Caco-2 (cell line): ENCODE data around the gene OR5A1. TPM values are rescaled to one million over a fixed set of nuclear protein-coding genes. Genes with fewer than 3 reads are reported as not detected.

ENCODE experiments used
- Bru-seq: library from RNA; stranded (reverse); fragments of 400-500 nt; gene quantifications from one replicate; lab custom pipeline; 2021; lab: Mats Ljungman, UMichigan
- BruChase-seq, 2 experiments: library from RNA; stranded (reverse); fragments of 400-500 nt; gene quantifications; one replicate each; lab custom pipeline; 2021; lab: Mats Ljungman, UMichigan
- BruUV-seq: library from RNA; stranded (reverse); fragments of 400-500 nt; replicated peaks from 2 replicates; lab custom pipeline; 2021; lab: Mats Ljungman, UMichigan
- CTCF ChIA-PET: fragments of 300-600 bp; sonication (Branson Sonifier 250); formaldehyde crosslinking; loops from one replicate; lab custom pipeline; 2022; ENCODE audit warnings: antibody characterized with exemption; lab: Charles Lee
- POLR2A ChIA-PET: fragments of 300-600 bp; sonication (Branson Sonifier 250); formaldehyde crosslinking; loops from one replicate; lab custom pipeline; 2022; ENCODE audit warnings: antibody characterized with exemption; lab: Charles Lee
- DNase-seq, 2 experiments: peaks; one replicate each; pipeline versions ENCODE4 v3.0.0 to v3.0.0-alpha.2; 2020 to 2022
- H3K27me3 ChIP-seq: replicated peaks from 2 replicates; pipeline ENCODE4 v1.6.0; 2011; ENCODE audit warnings: low read length; ENCODE audit not compliant: control insufficient read depth, insufficient read depth
- H3K36me3 ChIP-seq: 2 replicates; pipeline ENCODE4 v1.5.1; 2011; ENCODE audit warnings: low read length; ENCODE audit not compliant: control insufficient read depth, insufficient read depth
- H3K4me1 ChIP-seq: fragments of 250-450 bp; sonication (Bioruptor Pico); 2 replicates; pipeline ENCODE4 v1.5.1; 2020; ENCODE audit warnings: mild to moderate bottlenecking
- H3K4me3 ChIP-seq: 2 replicates; pipeline ENCODE4 v1.5.1; 2011; ENCODE audit warnings: low read depth, mild to moderate bottlenecking, control low read depth, low read length
- H3K9me3 ChIP-seq: fragments of 250-450 bp; sonication (Bioruptor Pico); 2 replicates; pipeline ENCODE4 v1.5.1; 2020; ENCODE audit warnings: mild to moderate bottlenecking, moderate library complexity
- H3K27ac Mint-ChIP-seq: one replicate; pipeline ENCODE4 v1.8.0; 2022; ENCODE audit warnings: mixed read lengths; ENCODE audit not compliant: unreplicated experiment
- H3K27me3 Mint-ChIP-seq: one replicate; pipeline ENCODE4 v1.8.0; 2022; ENCODE audit warnings: mixed read lengths; ENCODE audit not compliant: insufficient read depth, unreplicated experiment
- H3K36me3 Mint-ChIP-seq: one replicate; pipeline ENCODE4 v1.8.0; 2022; ENCODE audit warnings: mild to moderate bottlenecking, mixed read lengths; ENCODE audit not compliant: insufficient read depth, unreplicated experiment
- H3K4me1 Mint-ChIP-seq: one replicate; pipeline ENCODE4 v1.8.0; 2022; ENCODE audit warnings: low read depth, mixed read lengths; ENCODE audit not compliant: unreplicated experiment
- H3K4me3 Mint-ChIP-seq: one replicate; pipeline ENCODE4 v1.8.0; 2022; ENCODE audit warnings: mild to moderate bottlenecking, moderate library complexity, mixed read lengths; ENCODE audit not compliant: unreplicated experiment
- H3K9me3 Mint-ChIP-seq: one replicate; pipeline ENCODE4 v1.8.0; 2022; ENCODE audit warnings: mixed read lengths; ENCODE audit not compliant: unreplicated experiment
- intact Hi-C: fragments of 100-400 bp; cut with micrococcal nuclease; formaldehyde crosslinking; loops from one replicate; pipeline ENCODE4 v1.10.0; 2022; ENCODE audit not compliant: unreplicated experiment
- long read RNA-seq: library from polyadenylated mRNA; stranded (forward); transcript quantifications from one replicate; pipeline ENCODE4 v2.0.0, GENCODE V29; 2022
- total RNA-seq: library from RNA; stranded (reverse); gene quantifications from 2 replicates; pipeline ENCODE4 v1.2.3, GENCODE V29; 2022
- TF ChIP-seq, protein P1 (sequence below), 2 experiments: fragments of 200-600 bp in 1 of 2; IDR thresholded peaks; 1 replicate in 1 of 2; 2 replicates in 1 of 2; pipeline versions ENCODE4 v1.5.1 to v1.8.0; 2011 to 2022; ENCODE audit warnings: antibody characterized with exemption in 1 of 2, control low read depth in 1 of 2, inconsistent platforms in 1 of 2, low read depth in 1 of 2, low read length in 1 of 2, mild to moderate bottlenecking in 1 of 2, moderate library complexity in 1 of 2; ENCODE audit not compliant: insufficient read depth in 1 of 2, severe bottlenecking in 1 of 2, unreplicated experiment in 1 of 2

OR5A1 gene
- total RNA-seq = not detected in 2 replicates
- Bru-seq, nascent RNA = percentile 5 among the genes with signal in this experiment
- not detected for BruChase-seq, experiment 1, labeled RNA remaining after a 2-hour chase
- not detected for BruChase-seq, experiment 2, labeled RNA remaining after a 6-hour chase
- long read RNA-seq = 0 reads

DNA sequence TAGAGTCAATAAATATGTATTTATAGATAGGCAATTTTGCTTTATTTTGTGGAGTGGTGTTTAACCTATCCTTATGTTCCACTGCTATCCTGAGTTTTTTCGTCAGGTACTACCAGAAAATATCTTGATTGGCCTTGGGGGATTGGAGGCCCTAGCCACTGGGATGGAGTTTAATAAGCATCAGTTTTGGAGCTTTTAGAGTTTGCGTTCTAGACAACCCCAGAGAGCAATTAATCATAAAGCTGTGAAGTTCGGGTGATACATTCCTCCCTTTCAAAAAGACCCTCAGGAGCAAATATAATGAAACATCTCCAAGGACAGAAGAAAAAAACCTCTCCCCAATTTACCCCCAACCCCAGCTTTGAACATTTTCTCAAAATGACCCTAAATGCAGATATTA is at the start of gene OR5A1:
OR5A1 (plus strand) TSS at position 301 of the 400 bp plus-strand sequence. CDS start 6,700 bp downstream, outside the sequence.
- Mint-ChIP-seq H3K4me1 (no peaks in the 10 kb centered on the region), H3K27ac (no peak within 1 kb of the TSS), H3K27me3 (peaks cover 9% of the 10 kb centered on the region), H3K9me3 (no peaks in the 10 kb centered on the region), H3K36me3 (no peaks in the 10 kb centered on the region), H3K4me3 (no peak within 1 kb of the TSS)
- no peaks in the 10 kb centered on the region for H3K36me3 ChIP-seq
- ChIA-PET CTCF (no interaction called here), POLR2A (no interaction called here)
- no peaks in the 10 kb centered on the region for H3K4me1 ChIP-seq
- H3K27me3 ChIP-seq = no peaks in the 10 kb centered on the region
- BruUV-seq = no TSS peak
- DNase-seq = no peak
- no peaks in the 10 kb centered on the region for H3K9me3 ChIP-seq
- intact Hi-C loops = no loop called here
- TF ChIP-seq, protein P1, sequence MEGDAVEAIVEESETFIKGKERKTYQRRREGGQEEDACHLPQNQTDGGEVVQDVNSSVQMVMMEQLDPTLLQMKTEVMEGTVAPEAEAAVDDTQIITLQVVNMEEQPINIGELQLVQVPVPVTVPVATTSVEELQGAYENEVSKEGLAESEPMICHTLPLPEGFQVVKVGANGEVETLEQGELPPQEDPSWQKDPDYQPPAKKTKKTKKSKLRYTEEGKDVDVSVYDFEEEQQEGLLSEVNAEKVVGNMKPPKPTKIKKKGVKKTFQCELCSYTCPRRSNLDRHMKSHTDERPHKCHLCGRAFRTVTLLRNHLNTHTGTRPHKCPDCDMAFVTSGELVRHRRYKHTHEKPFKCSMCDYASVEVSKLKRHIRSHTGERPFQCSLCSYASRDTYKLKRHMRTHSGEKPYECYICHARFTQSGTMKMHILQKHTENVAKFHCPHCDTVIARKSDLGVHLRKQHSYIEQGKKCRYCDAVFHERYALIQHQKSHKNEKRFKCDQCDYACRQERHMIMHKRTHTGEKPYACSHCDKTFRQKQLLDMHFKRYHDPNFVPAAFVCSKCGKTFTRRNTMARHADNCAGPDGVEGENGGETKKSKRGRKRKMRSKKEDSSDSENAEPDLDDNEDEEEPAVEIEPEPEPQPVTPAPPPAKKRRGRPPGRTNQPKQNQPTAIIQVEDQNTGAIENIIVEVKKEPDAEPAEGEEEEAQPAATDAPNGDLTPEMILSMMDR (IDR thresholded peaks at IDR 0.05; ENCODE audit: insufficient read depth in 1 of 2, low read depth in 1 of 2, low read length in 1 of 2, severe bottlenecking in 1 of 2, unreplicated experiment in 1 of 2) = no peak
- H3K4me3 ChIP-seq = no peak within 1 kb of the TSS

DNA sequence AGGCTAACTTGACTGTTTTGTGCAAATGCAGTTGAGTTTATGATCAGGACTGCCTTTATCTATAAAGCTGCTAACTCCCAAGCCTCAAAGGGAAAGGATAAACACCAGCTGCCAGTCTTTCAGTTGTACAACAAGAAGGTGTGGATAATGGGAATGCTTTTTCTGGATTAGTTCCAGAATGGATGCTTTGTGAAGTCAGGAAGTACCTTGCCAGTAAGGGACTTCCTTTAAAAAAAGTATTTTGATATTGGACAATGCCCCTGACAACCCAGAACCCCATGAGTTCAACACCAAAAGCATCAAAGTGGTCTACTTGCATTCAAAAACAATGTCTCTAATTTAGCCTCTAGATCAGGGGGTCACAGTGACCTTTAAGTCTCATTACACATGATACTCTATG is 42.1 kb upstream of the OR5A1 start:
- no peaks in the 10 kb centered on the region for H3K27me3 ChIP-seq
- POLR2A ChIA-PET = no interaction called here
- H3K36me3 Mint-ChIP-seq = peaks cover 6% of the 10 kb centered on the region
- TF ChIP-seq, protein P1 (IDR thresholded peaks at IDR 0.05; ENCODE audit: insufficient read depth in 1 of 2, low read depth in 1 of 2, low read length in 1 of 2, severe bottlenecking in 1 of 2, unreplicated experiment in 1 of 2) = no peak
- H3K4me1 ChIP-seq = no peaks in the 10 kb centered on the region
- no peak overlapping the region for H3K4me3 Mint-ChIP-seq
- no TSS peak for BruUV-seq
- no peaks in the 10 kb centered on the region for H3K27me3 Mint-ChIP-seq
- H3K9me3 ChIP-seq = peaks cover 6% of the 10 kb centered on the region
- CTCF ChIA-PET = no interaction called here
- H3K27ac Mint-ChIP-seq = no peak overlapping the region
- H3K4me1 Mint-ChIP-seq = no peaks in the 10 kb centered on the region
- H3K9me3 Mint-ChIP-seq = no peaks in the 10 kb centered on the region
- DNase-seq = no peak
- H3K36me3 ChIP-seq = no peaks in the 10 kb centered on the region
- intact Hi-C loops = no loop called here
- H3K4me3 ChIP-seq = no peak overlapping the region

DNA sequence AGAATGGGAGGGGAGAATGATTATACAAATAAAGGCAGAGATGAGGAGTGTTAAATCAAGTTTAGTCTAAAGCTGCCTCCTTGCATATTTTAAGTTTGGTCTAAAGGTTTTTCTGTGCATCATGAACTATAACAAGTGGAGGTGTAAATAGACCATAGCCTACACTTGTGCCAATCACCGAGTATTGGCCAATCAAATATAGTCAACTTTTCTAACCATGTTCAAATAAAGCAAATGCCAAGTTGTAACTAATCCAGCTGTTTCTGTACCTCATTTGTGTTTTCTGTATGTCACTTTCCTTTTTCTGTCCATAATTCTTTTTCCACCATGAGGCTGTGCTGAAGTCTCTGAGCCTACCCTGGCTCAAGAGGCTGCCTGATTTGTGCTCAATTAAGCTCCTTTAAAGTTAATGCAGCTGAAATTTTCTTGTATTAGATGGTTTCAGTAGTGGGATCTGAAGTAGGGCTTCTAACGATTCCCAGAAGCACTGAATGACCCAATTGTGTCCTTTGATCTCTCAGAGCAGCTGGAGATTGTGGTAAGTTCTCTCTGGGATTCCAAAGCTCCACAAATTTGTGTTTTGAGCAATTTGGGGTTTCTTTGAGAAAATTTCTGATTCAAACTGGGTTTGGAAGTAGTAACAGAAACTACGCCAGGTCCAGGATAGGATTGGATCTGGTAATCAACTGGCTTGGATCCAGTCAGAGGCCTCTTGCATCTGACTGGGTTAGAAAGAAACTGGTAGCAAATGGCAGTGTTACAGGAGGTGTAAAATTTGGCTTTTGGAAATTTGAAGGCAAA is 35.6 kb upstream of the OR5A1 start:
- POLR2A ChIA-PET = no interaction called here
- peaks cover 23% of the 10 kb centered on the region for H3K9me3 ChIP-seq
- no peak overlapping the region for H3K4me3 ChIP-seq
- CTCF ChIA-PET = no interaction called here
- no TSS peak for BruUV-seq
- intact Hi-C loops = no loop called here
- DNase-seq = no peak
- no peaks in the 10 kb centered on the region for H3K4me1 Mint-ChIP-seq
- H3K36me3 Mint-ChIP-seq = no peaks in the 10 kb centered on the region
- peaks cover 19% of the 10 kb centered on the region for H3K9me3 Mint-ChIP-seq
- no peaks in the 10 kb centered on the region for H3K4me1 ChIP-seq
- no peaks in the 10 kb centered on the region for H3K36me3 ChIP-seq
- TF ChIP-seq, protein P1 (IDR thresholded peaks at IDR 0.05; ENCODE audit: insufficient read depth in 1 of 2, low read depth in 1 of 2, low read length in 1 of 2, severe bottlenecking in 1 of 2, unreplicated experiment in 1 of 2) = no peak
- no peak overlapping the region for H3K4me3 Mint-ChIP-seq
- H3K27me3 ChIP-seq = no peaks in the 10 kb centered on the region
- H3K27ac Mint-ChIP-seq = no peak overlapping the region
- no peaks in the 10 kb centered on the region for H3K27me3 Mint-ChIP-seq
